GM18861 (cell line): ENCODE data around the gene FAM118A.
"Not testable (repeated sequence)": the region's sequence is repeated elsewhere in the genome, so short reads cannot be mapped to it uniquely, and the experiment has no call there.

Experiments used
- ATAC-seq: cut with Tn5 transposase; IDR thresholded peaks from one replicate; pipeline ENCODE4 v1.9.1; 2021; ENCODE audit not compliant: unreplicated experiment

Gene FAM118A

DNA sequence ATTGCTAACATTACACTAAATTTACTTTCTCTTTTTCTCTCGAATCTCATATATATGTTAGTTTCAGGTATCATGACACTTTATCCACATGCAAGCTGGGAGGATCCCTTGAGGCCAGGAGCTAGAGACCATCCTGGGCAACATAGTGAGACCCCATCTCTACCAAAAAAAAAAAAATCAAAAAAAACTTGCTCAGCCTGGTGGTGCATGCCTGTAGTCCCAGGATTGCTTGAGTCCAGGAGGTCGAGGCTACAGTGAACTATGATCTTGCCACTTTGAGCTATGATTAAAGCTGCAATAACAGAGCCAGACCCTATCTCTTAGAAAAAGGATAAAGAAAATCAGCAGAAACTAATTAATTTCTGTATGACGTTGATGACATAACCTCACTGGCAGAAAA lies 28.7 kb upstream of the FAM118A start:
- no peak for ATAC-seq

DNA sequence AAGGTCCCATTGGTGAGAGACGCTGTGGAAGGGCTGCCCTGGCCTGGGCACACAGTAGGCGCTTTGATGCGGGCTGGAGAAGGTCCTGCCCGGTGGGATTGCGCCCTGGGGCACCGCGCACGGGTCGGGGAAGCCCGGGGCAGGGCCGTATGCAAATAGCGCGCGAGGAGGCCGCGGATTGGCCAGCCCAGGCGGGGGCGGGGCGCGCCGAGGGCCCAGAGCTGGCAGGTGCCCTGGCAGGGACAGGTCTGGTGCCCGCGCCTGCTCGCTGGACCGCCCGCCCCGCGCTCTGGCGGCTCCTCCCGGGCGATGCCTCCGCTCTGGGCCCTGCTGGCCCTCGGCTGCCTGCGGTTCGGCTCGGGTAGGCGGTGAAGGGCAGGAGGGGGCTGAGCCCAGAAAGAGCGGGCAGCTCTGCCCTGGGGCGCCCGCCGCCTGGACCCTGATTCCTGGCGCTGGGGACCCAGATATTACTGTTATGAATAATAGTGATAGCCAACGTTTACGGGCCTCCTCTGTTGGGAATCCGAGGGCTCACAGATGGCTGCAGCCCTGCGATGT lies 24.9 kb upstream of the FAM118A start, which contains the start of gene UPK3A:
UPK3A (plus strand) TSS at position 245 of the 558 bp plus-strand sequence; CDS start at position 310, 65 bp downstream.
- no peak for ATAC-seq

DNA sequence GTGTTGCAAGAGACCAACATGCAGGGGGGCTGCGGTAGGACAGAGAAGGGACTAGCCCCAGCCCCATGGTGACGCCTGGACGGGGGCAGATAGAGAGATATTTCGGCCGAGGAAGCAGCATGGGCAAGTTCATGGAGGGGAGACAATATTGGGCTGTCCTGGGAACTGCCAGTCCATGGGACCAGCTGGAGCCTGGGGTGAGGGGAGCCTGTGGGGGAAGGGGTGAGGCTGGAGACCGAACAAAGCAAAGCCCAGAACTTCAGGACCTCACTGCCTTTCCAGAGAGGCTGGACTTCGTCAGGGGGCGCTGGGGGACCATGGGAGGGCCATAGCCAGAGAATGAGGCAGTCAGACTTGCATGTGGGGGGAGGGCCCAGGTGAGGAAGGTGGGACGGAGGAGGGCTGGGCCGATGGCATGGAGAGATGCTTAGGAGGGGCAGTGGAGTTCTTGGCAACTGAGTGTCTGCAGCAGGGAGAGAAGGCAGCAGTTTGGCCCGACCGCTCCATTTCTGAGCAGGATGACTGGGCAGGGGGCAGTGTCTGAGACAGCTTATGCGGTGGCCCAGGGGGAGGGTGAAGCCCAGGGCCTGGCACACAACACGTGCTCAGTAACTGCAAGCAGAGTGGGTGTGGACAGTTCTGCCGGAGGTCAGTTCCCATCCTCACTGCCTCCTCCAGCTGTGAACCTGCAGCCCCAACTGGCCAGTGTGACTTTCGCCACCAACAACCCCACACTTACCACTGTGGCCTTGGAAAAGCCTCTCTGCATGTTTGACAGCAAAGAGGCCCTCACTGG lies 24.3 kb upstream of the FAM118A start:
- ATAC-seq, result no peak

DNA sequence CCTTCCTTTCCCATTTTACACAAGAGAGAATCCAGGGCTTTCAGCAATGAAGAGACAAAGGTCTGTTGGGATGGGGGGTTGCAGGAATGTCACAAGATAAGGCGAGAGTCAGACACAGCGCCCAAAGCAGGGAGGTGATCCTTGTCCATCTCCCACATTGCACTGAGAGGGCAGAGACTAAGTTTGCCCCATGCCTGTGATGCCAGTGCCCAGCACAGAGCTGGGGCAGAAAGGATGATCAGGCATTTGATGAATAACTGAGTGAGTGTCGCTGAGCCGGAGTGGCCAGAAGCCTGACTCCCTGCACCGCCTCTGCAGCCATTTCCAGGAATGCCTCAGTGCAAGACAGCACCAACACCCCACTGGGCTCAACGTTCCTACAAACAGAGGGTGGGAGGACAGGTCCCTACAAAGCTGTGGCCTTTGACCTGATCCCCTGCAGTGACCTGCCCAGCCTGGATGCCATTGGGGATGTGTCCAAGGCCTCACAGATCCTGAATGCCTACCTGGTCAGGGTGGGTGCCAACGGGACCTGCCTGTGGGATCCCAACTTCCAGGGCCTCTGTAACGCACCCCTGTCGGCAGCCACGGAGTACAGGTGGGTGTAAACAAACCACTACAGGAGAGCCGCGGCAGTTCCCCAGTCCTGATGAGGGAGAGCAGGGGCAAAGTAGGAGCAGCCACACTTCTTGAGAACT lies 22.7 kb upstream of the FAM118A start:
- no peak for ATAC-seq

DNA sequence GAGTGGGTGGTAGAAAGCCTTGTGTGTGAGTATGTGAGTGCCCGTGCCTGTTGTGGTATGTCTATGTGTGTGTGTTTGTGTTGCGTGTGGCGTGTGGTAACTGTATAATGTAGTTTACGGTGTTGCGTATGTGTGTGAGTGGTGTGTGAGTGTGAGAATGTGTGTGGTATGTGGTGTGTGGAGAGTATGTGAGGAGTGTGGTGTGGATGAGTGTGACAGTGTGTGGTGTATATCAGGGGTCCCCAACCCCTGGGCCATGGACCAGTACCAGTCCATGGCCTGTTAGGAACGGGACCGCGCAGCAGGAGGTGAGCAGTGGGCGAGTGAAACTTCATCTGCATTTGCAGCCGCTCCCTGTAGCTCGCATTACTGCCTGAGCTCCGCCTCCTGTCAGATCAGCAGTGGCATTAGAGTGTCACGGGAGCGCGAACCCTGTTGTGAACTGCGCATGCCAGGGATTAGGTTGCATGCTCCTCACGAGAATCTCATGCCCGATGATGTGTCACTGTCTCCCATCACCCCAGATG lies 19.3 kb upstream of the FAM118A start:
- no peak for ATAC-seq

DNA sequence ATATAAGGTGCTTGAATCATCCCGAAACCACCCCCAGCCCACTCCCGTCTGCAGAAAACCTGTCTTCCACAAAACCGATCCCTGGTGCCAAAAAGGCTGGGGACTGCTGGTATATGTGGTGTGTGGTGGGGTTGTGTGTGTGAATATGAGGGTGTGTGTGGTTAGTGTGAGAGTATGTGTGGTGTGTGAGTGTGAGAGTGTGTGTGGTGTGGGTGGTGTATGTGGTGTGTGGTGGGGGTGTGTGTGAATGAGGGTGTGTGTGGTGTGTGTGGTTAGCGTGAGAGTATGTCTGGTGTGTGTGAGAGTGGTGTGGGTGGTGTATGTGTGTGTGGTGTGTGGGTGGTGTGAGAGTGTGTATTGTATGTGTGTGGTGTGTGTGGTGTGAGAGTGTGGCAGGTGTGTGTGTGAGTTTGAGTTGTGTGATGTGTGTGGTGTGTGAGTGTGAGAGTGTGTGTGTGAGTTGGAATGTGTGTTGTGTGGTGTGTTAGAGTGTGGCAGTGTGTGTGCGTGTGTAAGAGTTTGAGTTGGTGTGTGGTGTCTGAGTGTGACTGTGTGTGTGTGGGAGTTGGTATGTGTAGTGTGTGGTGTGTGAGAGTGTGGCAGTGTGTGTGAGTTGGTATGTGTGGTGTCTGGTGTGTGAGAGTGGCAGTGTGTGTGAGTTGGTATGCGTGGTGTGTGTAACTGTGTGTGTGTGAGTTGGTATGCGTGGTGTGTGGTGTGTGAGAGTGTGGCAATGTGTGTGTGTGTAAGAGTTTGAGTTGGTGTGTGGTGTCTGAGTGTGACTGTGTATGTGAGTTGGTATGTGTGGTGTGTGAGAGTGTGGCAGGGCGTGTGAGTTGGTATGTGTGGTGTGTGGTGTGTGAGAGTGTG lies 18.4 kb upstream of the FAM118A start:
- no peak for ATAC-seq

DNA sequence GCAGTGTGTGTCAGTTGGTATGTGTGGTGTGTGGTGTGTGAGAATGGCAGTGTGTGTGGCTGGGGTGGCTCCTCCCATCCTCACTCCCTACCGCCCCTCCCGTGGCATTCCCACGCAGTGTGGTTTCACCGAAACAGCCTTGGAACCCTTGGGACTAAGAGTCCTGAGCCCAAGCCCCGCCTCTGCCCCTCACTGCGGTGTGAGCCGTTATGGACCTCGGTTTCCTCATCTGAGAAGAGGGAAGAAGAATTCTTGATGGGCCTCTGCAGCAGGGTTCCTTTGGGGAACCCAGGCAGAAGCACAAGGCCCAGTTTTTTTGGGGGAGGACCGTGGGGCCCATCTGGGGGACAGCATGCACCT lies 17.8 kb upstream of the FAM118A start:
- no peak for ATAC-seq

DNA sequence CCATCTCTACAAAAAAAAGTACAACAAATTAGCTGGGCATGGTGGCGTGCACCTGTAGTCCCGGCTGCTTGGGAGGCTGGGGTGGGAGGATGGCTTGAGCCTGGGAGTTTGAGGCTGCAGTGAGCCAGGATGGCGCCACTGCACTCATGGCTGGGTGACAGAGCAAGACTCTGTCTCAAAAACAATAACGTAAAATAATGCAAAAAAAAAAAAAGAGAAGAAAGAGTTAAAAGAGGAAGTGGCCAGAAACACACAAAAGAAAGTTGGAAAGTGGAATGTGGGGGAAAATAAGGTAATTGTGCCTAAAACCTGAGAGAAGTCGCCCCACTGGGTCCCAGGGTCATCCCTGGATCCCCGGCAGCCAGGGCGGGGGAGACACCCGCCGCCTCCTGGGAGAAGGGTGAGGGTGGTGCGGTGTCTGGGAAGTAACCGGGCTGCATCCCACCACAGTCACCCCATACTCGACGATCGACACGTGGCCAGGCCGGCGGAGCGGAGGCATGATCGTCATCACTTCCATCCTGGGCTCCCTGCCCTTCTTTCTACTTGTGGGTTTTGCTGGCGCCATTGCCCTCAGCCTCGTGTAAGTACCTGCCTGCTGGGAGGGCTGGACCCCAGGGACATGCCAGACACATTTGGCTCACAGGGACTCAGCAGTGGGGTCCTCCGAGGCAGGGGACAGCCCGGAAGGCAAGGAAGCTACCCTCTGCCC lies 16.8 kb upstream of the FAM118A start:
- no peak for ATAC-seq

DNA sequence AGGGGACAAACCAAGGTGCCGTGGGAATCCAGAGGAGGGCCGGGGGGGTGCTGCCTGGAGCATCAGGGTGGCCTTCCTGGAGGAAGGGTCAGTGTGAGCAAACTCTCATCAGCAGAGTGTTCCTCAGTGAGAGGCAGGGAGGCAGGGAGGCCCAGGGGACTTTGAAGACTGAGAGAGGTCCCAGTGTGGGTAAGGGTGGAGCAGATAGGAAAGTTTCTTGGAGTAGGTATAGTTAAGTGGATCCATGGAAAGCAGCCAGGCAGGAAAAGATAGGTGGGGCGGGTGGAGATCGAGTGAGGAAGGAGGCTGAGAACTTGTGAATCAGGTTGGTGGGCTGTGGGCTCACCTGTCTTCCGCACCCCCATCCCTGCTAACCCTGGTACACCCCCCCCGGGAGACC lies 15.7 kb upstream of the FAM118A start:
- no peak for ATAC-seq

DNA sequence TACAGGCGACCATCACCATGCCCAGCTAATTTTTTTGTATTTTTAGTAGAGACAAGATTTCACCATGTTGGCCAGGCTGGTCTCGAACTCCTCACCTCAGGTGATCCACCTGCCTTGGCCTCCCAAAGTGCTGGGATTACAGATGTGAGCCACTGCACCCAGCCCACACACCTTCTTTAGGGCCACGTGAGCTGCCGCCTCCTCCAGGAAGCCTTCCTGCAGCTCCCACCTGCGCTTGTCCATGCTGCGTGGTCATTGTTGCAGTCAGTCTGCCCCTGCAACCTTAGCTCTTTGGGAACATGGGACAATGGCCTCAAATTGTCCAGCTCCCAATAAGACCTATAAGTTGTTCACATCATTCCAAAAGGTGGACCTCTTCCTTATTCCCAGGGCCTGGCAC lies 14.7 kb upstream of the FAM118A start:
- not testable (repeated sequence) for ATAC-seq

DNA sequence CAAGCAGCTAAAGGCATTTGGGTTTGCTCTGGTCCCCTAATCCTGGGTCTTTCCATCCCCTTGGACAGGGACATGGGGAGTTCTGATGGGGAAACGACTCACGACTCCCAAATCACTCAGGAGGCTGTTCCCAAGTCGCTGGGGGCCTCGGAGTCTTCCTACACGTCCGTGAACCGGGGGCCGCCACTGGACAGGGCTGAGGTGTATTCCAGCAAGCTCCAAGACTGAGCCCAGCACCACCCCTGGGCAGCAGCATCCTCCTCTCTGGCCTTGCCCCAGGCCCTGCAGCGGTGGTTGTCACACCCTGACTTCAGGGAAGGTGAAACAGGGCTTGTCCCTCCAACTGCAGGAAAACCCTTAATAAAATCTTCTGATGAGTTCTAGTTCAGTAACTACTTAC lies 14.2 kb upstream of the FAM118A start:
- no peak for ATAC-seq

DNA sequence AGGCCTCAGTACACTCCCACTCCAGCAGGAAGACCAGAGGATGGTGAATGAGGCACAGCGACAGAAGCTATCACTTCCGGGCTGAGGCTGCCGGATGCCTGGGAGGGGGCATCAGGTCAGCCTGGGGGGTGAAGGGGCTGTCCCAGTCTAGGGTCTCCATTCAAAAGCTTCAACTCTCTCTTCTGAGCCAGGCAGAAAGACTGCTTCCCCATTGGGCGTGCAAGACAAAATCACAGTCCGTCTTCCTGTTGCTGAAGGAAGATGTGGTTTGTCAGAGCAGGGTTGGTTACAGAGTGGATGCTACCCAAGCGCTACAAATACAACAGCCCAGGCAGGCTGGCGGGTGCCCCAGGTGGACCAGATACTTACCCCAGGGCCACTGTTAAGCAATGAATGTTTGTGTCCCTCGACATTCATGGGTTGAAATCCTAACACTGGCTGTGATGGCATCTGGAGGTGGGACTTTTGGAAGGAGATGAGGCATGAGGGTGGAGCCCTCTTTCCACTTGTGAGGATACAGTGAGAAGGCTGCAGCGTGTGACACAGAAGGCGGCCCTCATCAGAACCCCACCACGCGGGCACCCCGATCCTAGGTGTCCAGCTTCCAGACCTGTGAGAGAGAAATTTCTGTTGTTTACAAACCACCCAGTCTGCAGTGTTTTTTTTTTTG lies 13.0 kb upstream of the FAM118A start:
- ATAC-seq, result no peak

DNA sequence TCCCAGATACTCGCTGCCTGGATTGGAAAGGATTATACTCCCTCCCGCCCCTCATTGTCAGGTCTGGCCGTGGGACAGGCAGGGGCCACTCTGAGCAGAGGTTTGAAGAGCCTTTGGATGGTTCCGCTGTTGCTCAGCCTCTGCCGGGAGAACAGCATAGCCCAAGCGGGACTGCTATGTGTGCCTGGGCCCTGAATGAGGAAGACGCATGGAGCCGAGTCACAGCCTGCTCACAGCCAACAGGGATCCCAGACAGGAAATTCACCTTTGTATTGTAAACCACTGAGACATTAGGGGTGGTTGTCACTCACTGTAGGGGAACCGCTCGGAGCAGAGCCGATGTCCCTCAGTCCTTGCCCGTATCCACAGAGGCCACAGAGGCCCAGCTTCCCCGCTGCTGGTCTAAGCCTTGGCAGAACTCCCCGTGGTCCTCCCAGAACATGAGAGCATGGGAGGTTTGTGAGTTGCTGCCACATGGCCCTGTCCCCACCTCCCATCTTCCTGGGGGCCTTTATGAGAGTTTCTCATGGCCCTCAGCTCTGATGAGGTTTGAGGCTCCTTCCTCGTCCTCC lies 10.7 kb upstream of the FAM118A start:
- no peak for ATAC-seq

DNA sequence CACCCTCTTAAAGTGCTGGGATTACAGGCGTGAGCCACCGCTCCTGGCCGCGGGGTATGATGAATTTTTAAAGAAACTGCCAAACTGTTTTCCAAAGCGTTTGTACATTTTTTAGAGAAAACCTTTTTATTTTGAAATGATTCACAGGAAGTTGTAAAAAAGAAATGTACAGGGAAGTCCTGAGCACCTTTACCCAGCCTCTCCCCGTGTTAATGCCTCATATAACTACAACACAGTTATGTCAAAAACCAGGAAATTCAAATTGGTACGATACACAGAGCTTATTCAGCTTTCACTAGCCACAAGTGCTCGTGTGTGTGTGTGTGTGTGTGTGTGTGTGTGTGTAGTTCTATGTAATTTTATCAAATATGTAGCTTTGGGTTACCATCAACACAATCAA lies 7.0 kb upstream of the FAM118A start:
- ATAC-seq, result no peak

DNA sequence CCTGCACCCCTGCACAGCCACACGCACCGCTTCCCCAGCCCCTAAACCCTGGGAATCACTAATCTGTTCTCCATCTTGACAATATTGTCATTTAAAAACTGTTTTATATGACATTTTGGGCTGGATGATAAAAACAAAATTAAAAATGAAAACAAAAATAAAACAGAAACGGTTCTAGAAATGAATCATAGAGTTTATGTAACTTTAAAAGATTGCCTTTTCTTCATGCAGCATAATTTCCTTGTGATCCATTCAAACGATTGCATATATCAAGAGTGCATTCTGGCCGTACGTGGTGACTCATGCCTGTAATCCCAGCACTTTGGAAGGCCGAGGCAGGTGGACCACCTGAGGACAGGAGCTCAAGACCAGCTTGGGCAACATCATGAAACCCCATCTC lies 6.6 kb upstream of the FAM118A start:
- no peak for ATAC-seq

DNA sequence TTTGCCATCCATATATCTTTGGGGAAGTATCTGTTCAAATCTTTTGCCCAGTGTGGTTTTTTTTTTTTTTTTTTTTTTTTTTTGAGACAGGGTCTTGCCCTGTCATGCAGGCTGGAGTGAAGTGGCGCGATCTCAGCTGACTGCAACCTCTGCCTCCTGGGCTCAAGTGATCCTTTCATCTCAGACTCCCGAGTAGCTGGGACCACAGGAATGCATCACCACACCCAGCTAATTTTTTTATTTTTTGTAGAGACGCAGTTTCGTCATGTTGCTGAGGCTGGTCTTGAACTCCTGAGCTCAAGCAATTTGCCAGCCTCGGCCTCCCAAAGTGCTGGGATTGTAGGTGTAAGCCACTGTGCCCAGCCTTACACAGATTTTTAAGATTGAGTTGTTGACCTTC lies 4.8 kb upstream of the FAM118A start:
- no peak for ATAC-seq

DNA sequence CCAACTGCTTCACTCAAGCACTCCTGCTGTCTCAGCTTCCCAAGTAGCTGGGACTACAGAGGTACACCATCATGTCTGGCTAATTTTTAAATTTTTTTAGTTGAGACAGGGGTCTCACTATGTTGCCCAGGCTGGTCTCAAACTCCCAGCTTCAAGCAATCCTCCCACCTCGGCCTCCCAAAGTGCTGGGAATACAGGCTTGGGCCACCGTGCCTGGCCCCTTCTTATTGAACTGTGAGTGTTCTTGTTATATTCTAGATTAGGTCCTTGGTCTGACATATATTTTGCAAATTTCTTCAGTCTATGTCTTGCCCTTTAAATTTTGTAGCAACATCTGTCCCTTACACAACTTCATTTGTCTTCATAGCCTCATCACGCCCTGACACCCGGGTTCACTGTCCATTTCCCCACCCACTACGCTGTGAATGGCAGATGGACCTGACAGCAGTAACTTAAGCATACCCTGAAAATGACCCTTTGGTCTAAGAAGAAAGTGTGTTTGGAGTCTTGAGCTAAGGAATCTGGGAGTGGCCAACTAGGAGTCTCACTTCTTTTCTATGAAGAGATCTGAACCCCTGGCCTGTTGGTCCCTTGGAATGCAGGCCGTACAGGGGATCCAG lies 4.2 kb upstream of the FAM118A start:
- no peak for ATAC-seq

DNA sequence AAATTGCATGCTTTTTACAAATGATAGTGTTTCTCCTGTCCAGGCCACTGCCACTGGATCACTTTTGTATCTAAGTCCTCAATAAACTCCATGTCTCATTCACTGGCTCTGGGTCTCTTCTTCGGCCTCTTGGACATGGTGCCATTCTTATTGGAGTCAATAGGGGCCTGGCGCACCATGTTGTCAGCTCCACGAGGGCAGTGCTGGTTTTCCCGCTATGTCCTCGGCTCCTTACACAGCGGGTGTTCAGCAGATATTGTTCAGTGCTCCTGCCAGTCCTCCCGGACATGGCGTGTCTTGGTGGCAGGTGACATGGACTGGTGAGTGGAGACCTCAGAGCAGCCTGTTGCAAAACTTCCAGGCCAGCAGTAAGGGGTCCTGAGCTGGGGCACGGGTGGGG lies 3.6 kb upstream of the FAM118A start:
- ATAC-seq, result no peak

DNA sequence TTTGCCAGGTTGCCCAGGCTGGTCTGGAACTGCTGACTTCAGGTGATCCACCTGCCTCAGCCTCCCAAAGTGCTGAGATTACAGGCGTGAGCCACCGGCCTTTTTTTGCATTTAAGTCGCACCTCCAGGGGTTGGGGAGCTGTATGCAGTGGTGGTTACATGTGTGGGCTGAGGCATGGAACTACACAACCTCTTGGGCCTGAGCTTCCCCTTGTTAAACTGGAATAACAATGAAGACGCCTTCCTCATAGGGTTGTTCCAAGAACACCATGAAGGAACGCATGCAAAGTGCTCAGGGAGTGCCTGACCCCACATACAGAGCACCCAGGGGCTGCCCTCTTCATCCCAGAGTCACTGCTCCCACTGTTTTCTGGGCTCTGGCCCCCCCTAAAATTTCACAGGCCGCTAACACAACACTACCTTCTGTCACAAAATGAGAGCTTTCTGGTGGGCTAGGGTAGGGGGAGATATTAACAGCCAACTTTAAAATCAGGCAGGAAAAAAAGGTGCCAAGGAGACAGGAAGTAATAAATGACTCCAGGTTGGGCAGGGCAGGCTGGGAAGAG lies 1.3 kb upstream of the FAM118A start:
- ATAC-seq, result no peak
